Left lobe of liver (tissue), 2 donors: Measurements from ENCODE around the gene FOCAD. TPM values are rescaled to one million over a fixed set of nuclear protein-coding genes. Genes with fewer than 3 reads are reported as not detected.
"Not testable (repeated sequence)": the region's sequence is repeated elsewhere in the genome, so short reads cannot be mapped to it uniquely, and the experiment has no call there.

Source experiments
- ATAC-seq: fragments of 200-7000 bp; cut with Tn5 transposase; one replicate; pipeline ENCODE4 v1.9.1; 2020; ENCODE audit warnings: mild to moderate bottlenecking, moderate library complexity
- DNase-seq: peaks from one replicate; pipeline ENCODE4 v3.0.0-alpha.2; 2020; ENCODE audit warnings: low spot score
- total RNA-seq: library from RNA; stranded (reverse); gene quantifications from one replicate; pipeline ENCODE4 v1.2.1, GENCODE V29; 2021
- donor health status: DM: no; HTN: no; CAD: no; lungs with moderate emphysema.
- donor health status: DM: no; HTN: yes; CAD: no.

The FOCAD gene
- total RNA-seq, 1 donor from 2014 or later = 7.5 TPM

- no peak for DNase-seq
- no peak for ATAC-seq
Measured at GRCh38 chr9:20945269-20945668, 261.2 kb downstream of the FOCAD start.

DNA sequence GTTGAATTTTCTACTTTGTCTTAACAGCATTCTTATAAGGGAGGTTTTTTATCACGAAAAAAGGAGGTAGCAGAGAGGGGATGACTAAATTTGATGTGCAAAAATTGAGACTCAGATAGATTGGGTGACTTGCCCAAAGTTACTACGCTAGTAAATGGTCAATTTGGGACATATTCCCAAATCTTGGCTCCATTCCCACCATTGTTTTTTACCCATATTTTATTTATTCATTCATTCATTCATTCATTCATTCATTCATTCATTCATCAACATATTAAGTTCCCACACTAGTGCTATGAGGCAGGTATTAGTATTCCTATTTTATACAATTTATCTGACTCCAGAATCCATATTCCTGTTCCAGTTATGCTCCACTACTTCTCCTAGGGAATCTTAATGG lies 261.8 kb downstream of the FOCAD start:
- ATAC-seq (no peak), DNase-seq (no peak)

GRCh38 chr9:20948703-20949102 lies 264.6 kb downstream of the FOCAD start:
- no peak for ATAC-seq
- no peak for DNase-seq

DNA sequence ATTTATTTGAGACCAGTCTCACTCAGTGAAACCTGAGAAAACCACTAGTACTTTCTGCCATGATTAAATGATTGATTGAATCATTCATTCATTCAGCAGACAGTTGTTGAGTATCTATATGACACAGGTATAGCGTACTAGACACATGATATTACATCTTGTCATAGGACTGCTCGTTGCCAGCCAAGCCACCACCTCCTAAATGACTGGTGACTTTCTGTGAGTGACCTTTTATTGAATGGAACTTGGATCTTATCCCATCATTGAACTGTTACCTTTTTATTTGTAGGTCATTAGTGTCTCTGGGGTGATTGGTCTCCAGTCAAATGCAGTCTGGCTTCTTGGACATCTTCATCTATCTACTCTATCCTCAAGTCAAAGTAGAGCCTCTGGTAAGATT lies 266.6 kb downstream of the FOCAD start:
- ATAC-seq (peak; percentile 55), DNase-seq (no peak)

DNA sequence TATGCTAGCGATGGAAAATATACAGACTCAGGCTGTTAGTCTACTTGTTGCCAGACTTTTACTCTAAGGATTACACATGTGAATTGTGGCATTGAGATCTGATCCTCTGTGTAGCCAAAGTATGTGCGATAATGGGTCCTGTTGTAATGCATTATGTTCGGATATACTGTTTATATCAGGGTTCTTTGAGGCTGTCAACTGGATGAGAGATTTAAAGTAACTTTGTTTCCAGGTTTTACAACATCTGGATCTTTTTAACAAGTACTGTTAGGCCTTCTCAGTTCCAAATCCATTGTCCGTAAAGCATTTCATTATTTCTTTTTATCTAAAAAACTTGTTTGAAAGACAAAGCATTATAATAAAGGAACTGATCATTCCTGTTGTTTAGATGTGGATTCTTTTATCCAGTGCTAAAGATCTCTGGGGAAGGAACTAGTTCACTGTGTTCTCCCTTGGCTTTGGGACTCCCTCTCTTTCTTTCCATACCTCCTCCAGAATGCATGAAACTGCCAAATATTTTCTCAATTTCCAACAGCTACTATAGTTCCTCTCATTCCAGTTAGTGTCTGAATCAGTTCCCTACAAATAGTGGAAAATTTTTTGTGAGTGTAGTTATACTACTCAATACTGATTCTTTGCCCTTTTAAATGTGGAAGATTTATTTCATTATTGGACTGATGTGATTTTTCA lies 278.6 kb downstream of the FOCAD start:
- ATAC-seq = no peak
- DNase-seq = no peak

DNA sequence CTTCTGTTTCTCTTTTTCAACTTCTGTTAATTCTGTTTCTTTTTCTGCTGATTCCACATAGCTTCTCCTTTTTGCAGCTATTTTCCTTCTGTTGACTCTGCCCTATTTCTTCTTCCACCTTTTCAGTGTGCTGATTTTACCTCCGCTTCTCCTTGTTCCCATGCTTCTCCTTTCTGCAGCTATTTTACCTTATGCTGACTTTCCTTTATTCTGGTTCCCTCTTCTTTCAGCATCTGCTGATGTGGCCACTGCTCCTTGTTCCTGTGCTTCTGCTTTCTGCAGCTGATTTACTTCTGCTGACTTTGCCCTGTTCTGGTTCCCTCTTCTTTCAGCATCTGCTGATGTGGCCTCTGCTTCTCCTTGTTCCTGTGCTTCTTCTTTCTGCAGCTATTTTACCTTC lies 288.6 kb downstream of the FOCAD start:
- ATAC-seq (no peak), DNase-seq (no peak)

DNA sequence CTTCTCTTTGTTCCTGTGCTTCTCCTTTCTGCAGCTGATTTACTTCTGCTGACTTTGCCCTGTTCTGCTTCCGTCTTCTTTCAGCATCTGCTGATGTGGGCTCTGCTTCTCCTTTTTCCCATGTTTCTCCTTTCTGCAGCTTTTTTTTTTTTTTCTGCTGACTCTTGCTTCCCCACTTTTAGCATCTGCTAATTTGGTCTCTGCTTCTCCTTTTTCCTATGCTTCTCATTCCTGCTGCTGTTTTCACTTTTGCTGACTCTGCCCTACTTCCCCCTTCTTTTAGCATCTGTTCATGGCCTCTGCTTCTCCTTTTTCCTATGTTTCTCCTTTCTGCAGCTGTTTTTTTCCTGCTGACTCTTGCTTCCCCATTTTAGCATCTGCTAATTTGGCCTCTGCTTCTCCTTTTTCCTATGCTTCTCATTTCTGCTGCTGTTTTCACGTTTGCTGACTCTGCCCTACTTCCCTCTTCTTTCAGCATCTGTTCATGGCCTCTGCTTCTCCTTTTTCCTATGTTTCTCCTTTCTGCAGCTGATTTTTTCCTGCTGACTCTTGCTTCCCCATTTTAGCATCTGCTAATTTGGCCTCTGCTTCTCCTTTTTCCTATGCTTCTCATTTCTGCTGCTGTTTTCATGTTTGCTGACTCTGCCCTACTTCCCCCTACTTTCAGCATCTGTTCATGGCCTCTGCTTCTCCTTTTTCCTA lies 289.3 kb downstream of the FOCAD start:
- not testable (repeated sequence) for ATAC-seq

DNA sequence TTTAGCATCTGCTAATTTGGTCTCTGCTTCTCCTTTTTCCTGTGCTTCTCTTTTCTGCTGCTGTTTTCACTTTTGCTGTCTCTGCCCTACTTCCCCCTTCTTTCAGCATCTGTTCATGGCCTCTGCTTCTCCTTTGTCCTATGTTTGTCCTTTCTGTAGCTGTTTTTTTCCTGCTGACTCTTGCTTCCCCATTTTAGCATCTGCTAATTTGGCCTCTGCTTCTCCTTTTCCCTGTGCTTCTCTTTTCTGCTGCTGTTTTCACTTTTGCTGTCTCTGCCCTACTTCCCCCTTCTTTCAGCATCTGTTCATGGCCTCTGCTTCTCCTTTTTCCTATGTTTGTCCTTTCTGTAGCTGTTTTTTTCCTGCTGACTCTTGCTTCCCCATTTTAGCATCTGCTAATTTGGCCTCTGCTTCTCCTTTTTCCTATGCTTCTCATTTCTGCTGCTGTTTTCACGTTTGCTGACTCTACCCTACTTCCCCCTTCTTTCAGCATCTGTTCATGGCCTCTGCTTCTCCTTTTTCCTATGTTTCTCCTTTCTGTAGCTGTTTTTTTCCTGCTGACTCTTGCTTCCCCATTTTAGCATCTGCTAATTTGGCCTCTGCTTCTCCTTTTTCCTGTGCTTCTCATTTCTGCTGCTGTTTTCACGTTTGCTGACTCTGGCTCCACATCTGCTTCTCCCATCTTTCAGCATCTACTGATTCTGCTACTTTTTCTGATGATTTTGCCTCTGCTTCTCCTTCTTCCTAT lies 290.3 kb downstream of the FOCAD start:
- not testable (repeated sequence) for ATAC-seq

More for the DNA sequence above, 289.3 kb downstream of the FOCAD start:
- DNase-seq = not testable (repeated sequence)

DNA sequence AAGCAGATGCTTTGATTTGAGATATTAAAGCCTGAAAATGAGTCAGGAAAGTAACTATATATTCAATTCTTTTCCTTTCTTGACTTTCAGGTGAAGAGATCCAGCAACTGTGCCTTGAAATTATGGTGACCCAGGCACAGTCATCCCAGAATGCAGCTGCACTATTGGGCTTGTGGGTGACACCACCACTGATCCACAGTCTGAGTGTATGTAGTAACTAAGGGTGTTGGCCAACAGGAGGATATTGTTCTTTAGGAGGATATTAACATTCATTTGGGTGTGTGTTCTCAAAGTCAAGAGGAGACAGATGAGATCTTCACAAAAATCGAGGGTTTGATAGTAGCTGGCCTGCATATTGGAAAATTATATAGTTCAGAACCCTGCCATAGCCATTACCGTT lies 294.2 kb downstream of the FOCAD start:
- no peak for ATAC-seq
- DNase-seq = no peak

More for the DNA sequence above, 290.3 kb downstream of the FOCAD start:
- DNase-seq = not testable (repeated sequence)

GRCh38 chr9:20980832-20981455 lies 296.9 kb downstream of the FOCAD start:
- DNase-seq = no peak
- ATAC-seq = no peak

GRCh38 chr9:20981486-20981885 lies 297.4 kb downstream of the FOCAD start:
- DNase-seq (no peak), ATAC-seq (no peak)

DNA sequence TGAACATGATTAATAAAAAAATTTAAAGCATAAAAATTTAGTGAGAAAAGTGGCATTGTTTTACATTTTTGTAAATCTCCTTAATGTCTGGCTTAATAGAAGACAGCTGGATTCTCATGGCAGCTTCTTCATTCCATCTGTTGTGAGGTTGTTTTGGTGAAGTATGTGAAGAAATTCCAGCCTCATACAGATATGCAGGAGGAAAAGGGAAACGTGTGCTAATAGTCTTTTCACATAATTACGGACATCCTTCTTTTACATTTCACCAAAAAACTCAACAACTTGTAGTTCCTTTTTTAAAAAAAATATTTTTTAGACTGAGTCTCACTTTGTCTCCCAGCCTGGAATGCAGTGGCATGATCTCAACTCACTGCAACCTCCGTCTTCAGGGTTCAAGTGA lies 300.4 kb downstream of the FOCAD start:
- DNase-seq = no peak
- ATAC-seq = no peak

DNA sequence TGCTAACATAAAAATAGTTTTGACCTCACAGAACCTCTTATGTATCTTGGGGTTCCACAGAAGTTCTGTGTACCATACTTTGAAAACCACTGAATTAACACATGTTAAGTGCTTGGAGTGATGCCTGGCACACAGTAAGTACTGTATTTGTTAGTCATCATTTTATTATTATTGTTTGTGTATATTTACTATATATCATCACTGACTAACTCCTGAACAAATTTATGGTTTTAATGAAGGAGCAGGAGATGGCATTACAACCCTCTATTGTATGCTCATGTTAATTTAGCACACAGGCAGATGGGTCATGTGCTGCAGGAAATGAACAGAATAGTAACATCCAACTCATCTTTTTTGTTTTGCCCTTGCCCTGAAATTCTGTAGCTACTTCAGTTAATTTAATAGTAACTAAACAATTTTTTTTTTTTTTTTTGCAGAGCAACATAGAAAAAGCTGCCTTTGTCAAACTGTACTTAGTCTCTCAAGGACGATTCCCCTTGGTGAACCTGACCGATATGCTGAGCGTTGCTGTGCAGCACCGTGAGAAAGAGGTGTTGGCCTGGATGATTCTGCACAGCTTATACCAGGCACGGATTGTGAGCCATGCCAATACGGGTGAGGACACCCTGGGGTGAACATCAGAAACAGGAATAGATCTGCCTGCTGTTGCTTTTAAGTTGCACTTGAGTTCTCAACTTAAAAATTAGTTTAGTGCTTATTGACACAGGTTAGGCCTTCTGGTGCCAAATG lies 302.0 kb downstream of the FOCAD start:
- no peak for DNase-seq
- ATAC-seq = no peak

GRCh38 chr9:20987521-20987920 lies 303.5 kb downstream of the FOCAD start:
- no peak for DNase-seq
- no peak for ATAC-seq

GRCh38 chr9:20988061-20988460 lies 304.0 kb downstream of the FOCAD start:
- no peak for ATAC-seq
- DNase-seq = no peak

DNA sequence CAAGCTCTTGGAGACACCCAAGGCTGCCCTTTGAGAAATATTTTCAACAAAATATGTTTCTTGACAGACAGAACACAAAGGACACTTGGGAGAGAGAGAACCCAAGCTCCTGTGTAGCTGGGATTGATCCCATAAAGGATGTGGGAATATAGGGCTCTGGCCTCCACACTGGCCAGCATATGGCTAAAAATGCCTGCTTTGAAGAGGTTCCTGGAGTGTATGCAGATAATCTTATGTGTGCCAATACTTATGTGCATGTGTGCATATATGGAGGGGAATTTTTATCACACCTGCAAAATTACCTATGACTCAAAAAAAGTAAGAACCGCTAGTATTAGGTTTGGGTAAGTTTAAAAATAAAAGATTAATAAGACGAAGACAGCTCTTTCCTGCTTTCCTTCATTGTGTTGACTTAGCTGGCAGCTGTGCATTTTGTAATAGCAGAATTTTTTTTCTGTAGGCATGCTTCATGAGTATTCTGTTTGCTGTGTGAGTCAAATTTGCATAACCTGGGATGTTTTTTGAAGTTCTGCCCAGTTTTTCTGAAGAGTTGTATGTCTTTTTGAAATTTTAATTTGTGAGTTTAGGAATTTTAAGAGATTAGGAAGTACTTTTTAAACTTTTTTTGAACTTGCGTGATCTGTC lies 304.7 kb downstream of the FOCAD start:
- DNase-seq = no peak
- no peak for ATAC-seq

- ATAC-seq (no peak), DNase-seq (peak; percentile 50)
Measured at GRCh38 chr9:20989923-20990341, 305.9 kb downstream of the FOCAD start.

DNA sequence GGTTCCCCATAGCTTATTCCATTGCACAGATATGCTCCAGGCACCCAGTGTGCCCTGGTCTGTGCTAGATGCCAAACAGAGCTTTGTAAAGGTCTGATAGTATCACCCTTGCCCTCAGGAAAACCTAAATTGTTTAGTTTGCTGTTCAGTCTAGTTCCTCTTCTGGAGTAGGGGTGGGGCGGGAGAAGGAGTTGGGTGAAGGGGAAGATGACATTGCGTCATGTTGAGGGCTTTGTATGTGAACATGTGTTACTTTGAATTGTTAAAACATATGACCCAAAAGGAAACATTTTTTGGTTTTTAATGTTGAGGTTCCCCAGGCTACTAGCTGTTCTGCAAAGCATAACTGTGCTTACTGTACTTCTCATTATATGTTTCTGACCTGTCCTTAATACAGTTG lies 306.8 kb downstream of the FOCAD start:
- ATAC-seq = peak; percentile 39
- no peak for DNase-seq

- no peak for ATAC-seq
- DNase-seq = no peak
Measured at GRCh38 chr9:20994486-20994885, 310.4 kb downstream of the FOCAD start.

GRCh38 chr9:20995616-20996015 lies 311.6 kb downstream of the FOCAD start:
- DNase-seq = no peak
- no peak for ATAC-seq
